Keratinocyte (primary cell): Measurements from ENCODE around the gene USH1C.

ENCODE experiments used
- EZH2 ChIP-seq: IDR thresholded peaks from one replicate; pipeline ENCODE4 v1.6.1; 2012; ENCODE audit warnings: inconsistent platforms, mild to moderate bottlenecking, low read length, moderate library complexity
- TF ChIP-seq, protein P1 (sequence below), 3 experiments: IDR thresholded peaks in 1 of 3; conservative IDR thresholded peaks in 1 of 3; optimal IDR thresholded peaks in 1 of 3; 2 replicates in 2 of 3; 3 replicates in 1 of 3; pipeline versions ENCODE3 to v1.5.1; 2011; ENCODE audit warnings: low read length in 3 of 3, mild to moderate bottlenecking in 3 of 3, moderate library complexity in 2 of 3, control low read depth in 1 of 3, inconsistent platforms in 1 of 3; ENCODE audit not compliant: insufficient read depth in 2 of 3; ENCODE audit errors: extremely low read depth in 1 of 3

DNA sequence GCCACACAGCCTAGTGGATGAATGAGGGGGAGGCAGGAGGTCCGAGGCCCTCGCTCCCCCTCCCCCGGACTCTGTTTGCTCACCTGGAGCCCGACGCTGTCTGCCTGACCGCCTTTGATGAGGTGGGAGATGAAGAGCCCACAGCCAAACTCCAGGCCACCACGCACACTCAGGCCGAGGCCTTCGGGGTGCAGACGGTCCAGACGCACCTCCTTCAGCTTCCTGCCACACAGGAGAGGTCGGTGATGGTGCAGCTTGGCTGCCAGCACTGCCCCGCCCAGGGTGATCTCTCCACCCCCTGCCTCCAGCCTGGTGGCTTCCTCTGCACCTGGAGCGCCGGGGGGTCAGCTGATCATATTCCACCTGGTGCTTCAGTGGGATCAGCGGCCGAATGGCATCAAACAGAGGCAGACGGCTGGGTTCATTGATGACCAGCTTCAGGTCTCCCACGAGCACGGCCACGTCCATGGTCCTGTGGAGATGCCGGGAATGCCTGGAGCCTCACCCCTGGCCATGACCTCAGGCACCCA, 13.1 kb downstream of the USH1C start:
- TF ChIP-seq, protein P1, sequence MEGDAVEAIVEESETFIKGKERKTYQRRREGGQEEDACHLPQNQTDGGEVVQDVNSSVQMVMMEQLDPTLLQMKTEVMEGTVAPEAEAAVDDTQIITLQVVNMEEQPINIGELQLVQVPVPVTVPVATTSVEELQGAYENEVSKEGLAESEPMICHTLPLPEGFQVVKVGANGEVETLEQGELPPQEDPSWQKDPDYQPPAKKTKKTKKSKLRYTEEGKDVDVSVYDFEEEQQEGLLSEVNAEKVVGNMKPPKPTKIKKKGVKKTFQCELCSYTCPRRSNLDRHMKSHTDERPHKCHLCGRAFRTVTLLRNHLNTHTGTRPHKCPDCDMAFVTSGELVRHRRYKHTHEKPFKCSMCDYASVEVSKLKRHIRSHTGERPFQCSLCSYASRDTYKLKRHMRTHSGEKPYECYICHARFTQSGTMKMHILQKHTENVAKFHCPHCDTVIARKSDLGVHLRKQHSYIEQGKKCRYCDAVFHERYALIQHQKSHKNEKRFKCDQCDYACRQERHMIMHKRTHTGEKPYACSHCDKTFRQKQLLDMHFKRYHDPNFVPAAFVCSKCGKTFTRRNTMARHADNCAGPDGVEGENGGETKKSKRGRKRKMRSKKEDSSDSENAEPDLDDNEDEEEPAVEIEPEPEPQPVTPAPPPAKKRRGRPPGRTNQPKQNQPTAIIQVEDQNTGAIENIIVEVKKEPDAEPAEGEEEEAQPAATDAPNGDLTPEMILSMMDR (optimal IDR thresholded peaks at IDR 0.05 in 1 of 3, IDR thresholded peaks at IDR 0.05 in 1 of 3, conservative IDR thresholded peaks at IDR 0.05 in 1 of 3; ENCODE audit: extremely low read depth in 1 of 3, insufficient read depth in 2 of 3, low read length in 3 of 3): no peak
- no peak for TF ChIP-seq EZH2
